Measurements from ENCODE around the gene NLRP6.

DNA sequence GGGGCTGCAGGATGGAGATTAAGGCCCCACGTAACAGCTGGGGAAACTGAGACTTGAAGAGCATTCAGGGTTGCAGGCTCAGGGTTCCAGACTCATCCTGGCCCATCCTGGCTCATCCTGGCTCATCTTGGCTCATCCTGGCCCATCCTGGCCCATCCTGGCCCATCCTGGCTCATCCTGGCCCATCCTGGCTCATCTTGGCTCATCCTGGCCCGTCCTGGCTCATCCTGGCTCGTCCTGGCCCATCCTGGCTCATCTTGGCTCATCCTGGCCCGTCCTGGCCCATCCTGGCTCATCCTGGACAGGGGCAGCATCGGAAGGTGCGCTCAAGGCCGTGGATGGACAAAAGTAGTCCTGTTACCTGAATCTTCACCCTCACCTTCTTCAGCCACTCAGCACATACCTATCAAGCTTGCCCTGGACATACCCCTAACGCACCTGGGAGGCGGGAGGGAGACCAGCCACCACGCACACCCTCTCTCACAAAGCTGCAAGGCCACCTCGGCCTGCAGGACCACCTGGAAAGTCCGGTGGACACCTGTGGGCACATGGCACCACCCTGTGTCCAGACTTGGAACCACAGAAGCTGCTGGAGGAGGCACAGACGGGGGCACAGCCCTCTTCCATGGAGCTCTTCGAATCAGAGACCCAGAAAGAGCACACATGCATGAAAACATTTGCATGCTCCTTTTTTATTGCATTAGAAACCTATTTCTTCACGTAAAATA is 20.3 kb upstream of the NLRP6 start:
- TF ChIP-seq NFRKB (IDR thresholded peaks at IDR 0.05) (no peak), ELF4 (IDR thresholded peaks at IDR 0.05) (no peak), FOXM1 (IDR thresholded peaks at IDR 0.05; ENCODE audit: borderline replicate concordance) (no peak), FOXK2 (IDR thresholded peaks at IDR 0.05) (no peak), ZNF384 (IDR thresholded peaks at IDR 0.05) (no peak)

Measured in HEK293T (cell line).